Nephron (organoid): ENCODE data around the gene ENPP7.
"Not testable (repeated sequence)": the region's sequence is repeated elsewhere in the genome, so short reads cannot be mapped to it uniquely, and the experiment has no call there.

ENCODE experiments used
- H3K27ac Mint-ChIP-seq, 3 experiments: 2 replicates each; pipeline ENCODE4 v1.8.0; 2020; ENCODE audit warnings: mixed read lengths in 3 of 3, mild to moderate bottlenecking in 2 of 3, moderate library complexity in 1 of 3
- H3K27me3 Mint-ChIP-seq: 2 replicates; pipeline ENCODE4 v1.8.0; 2021; ENCODE audit warnings: low read depth, mild to moderate bottlenecking, moderate library complexity, mixed read lengths
- H3K36me3 Mint-ChIP-seq: 2 replicates; pipeline ENCODE4 v1.8.0; 2020; ENCODE audit warnings: low read depth, mixed read lengths
- H3K4me1 Mint-ChIP-seq: 2 replicates; pipeline ENCODE4 v1.8.0; 2020; ENCODE audit warnings: mixed read lengths
- H3K4me3 Mint-ChIP-seq, 3 experiments: 2 replicates each; pipeline ENCODE4 v1.8.0; 2020; ENCODE audit warnings: mild to moderate bottlenecking in 3 of 3, mixed read lengths in 3 of 3, moderate library complexity in 2 of 3
- H3K9me3 Mint-ChIP-seq: 2 replicates; pipeline ENCODE4 v1.8.0; 2020; ENCODE audit warnings: mixed read lengths
- CTCF ChIP-seq, 3 experiments: fragments of 200-600 bp; sonication (generic); IDR thresholded peaks; one replicate each; pipeline ENCODE4 v1.5.0; 2021; ENCODE audit warnings: antibody characterized with exemption in 3 of 3; ENCODE audit not compliant: unreplicated experiment in 3 of 3

Gene ENPP7

DNA sequence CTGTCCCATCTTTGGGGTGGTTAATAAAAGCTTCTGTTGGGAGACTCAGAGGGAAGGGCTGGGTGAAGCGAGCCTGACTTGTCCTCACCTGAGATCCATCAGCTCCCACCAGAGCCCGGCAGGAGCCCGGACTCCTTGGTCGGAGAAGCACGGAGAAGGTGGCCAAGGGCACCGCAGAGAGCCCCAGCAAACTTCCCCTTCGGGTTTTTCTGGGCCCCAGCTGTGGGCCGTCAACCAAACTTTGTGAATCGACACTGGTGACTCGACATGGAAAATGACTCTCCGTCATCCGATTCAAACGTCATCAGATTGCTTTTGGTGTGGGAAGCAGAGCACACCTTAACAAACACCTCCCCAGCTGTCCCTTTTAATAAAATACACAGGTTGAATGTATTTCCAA lies 21.4 kb downstream of the ENPP7 start:
- Mint-ChIP-seq H3K36me3 (no peaks in the 10 kb centered on the region), H3K27me3 (peaks cover 53% of the 10 kb centered on the region), H3K27ac (no peak overlapping the region), H3K4me1 (peaks cover 5% of the 10 kb centered on the region), H3K4me3 (no peak overlapping the region), H3K9me3 (no peaks in the 10 kb centered on the region)
- no peak for TF ChIP-seq CTCF (IDR thresholded peaks at IDR 0.05; ENCODE audit: unreplicated experiment in 3 of 3)

GRCh38 chr17:79754370-79754769 lies 23.6 kb downstream of the ENPP7 start:
- no peaks in the 10 kb centered on the region for H3K9me3 Mint-ChIP-seq
- peaks cover 4% of the 10 kb centered on the region for H3K4me1 Mint-ChIP-seq
- no peak overlapping the region for H3K27ac Mint-ChIP-seq
- H3K36me3 Mint-ChIP-seq = no peaks in the 10 kb centered on the region
- peaks cover 38% of the 10 kb centered on the region for H3K27me3 Mint-ChIP-seq
- H3K4me3 Mint-ChIP-seq = no peak overlapping the region
- no peak for TF ChIP-seq CTCF (IDR thresholded peaks at IDR 0.05; ENCODE audit: unreplicated experiment in 3 of 3)

- not testable (repeated sequence) for H3K4me3 Mint-ChIP-seq, H3K4me1 Mint-ChIP-seq, H3K36me3 Mint-ChIP-seq, H3K27ac Mint-ChIP-seq, H3K9me3 Mint-ChIP-seq
- peaks cover 35% of the 10 kb centered on the region for H3K27me3 Mint-ChIP-seq
Measured at GRCh38 chr17:79754903-79755302, 24.2 kb downstream of the ENPP7 start.

DNA sequence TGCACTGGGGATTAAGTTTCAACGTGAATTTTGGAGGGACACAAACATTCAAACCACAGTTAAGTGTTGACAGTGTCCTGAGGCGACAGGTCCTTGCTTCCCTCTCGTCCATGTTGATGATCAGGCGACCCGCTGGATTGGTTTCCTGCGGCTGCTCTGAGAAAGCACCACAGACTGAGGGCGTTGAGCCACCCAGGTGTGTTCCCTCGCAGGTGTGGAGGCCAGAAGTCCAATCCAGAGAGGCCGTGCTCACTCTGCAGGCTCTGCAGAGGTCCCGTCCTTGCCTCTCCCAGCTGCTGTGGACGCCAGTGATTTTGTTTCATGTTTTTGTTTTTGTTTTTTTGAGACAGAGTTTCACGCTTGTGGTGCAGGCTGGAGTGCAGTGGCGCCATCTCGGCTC lies 24.8 kb downstream of the ENPP7 start:
- no peaks in the 10 kb centered on the region for H3K36me3 Mint-ChIP-seq
- no peak for TF ChIP-seq CTCF (IDR thresholded peaks at IDR 0.05; ENCODE audit: unreplicated experiment in 3 of 3)
- H3K4me3 Mint-ChIP-seq = no peak overlapping the region
- H3K27me3 Mint-ChIP-seq = peaks cover 31% of the 10 kb centered on the region
- no peaks in the 10 kb centered on the region for H3K4me1 Mint-ChIP-seq
- no peak overlapping the region for H3K27ac Mint-ChIP-seq
- no peaks in the 10 kb centered on the region for H3K9me3 Mint-ChIP-seq

- H3K9me3 Mint-ChIP-seq = no peaks in the 10 kb centered on the region
- no peaks in the 10 kb centered on the region for H3K4me1 Mint-ChIP-seq
- no peak overlapping the region for H3K27ac Mint-ChIP-seq
- no peaks in the 10 kb centered on the region for H3K36me3 Mint-ChIP-seq
- no peak for TF ChIP-seq CTCF (IDR thresholded peaks at IDR 0.05; ENCODE audit: unreplicated experiment in 3 of 3)
- H3K27me3 Mint-ChIP-seq = peaks cover 18% of the 10 kb centered on the region
- H3K4me3 Mint-ChIP-seq = no peak overlapping the region
Measured at GRCh38 chr17:79757140-79757745, 26.5 kb downstream of the ENPP7 start.

- Mint-ChIP-seq H3K9me3 (no peaks in the 10 kb centered on the region), H3K27ac (no peak overlapping the region), H3K36me3 (no peaks in the 10 kb centered on the region)
Measured at GRCh38 chr17:79758271-79758670, 27.5 kb downstream of the ENPP7 start.

More at GRCh38 chr17:79758271-79758670, 27.5 kb downstream of the ENPP7 start:
- H3K27me3 Mint-ChIP-seq = peaks cover 16% of the 10 kb centered on the region
- no peak overlapping the region for H3K4me3 Mint-ChIP-seq
- H3K4me1 Mint-ChIP-seq = no peaks in the 10 kb centered on the region
- TF ChIP-seq CTCF (IDR thresholded peaks at IDR 0.05; ENCODE audit: unreplicated experiment in 3 of 3) = no peak
